Kidney (tissue), 14 donors: ENCODE data around the gene CDK6. TPM values are rescaled to one million over a fixed set of nuclear protein-coding genes. Genes with fewer than 3 reads are reported as not detected.

Experiments used
- DNase-seq, 5 donors: peaks; one replicate each; pipeline ENCODE4 v3.0.0-alpha.2; 2013 to 2020
- FAIRE-seq: peaks from 2 replicates; lab custom pipeline; 2012; peaks lifted over from hg19 to GRCh38; lab: Jason Lieb, UNC
- H3K27ac ChIP-seq, 2 donors: one replicate each; pipeline ENCODE4 v1.7.0; 2013; ENCODE audit warnings: low read depth in 2 of 2, low read length in 2 of 2, inconsistent platforms in 1 of 2
- H3K27me3 ChIP-seq: one replicate; pipeline ENCODE4 v1.7.1; 2013; ENCODE audit warnings: low read length, inconsistent platforms; ENCODE audit not compliant: control insufficient read depth, insufficient read depth
- H3K36me3 ChIP-seq, 3 donors: one replicate each; pipeline versions ENCODE4 v1.7.0 to v1.7.1; 2013; ENCODE audit warnings: low read length in 3 of 3, control low read depth in 1 of 3, inconsistent platforms in 1 of 3; ENCODE audit not compliant: insufficient read depth in 3 of 3, control insufficient read depth in 2 of 3
- H3K4me1 ChIP-seq, 3 donors: one replicate each; pipeline versions ENCODE4 v1.7.0 to v1.7.1; 2013; ENCODE audit warnings: low read length in 3 of 3, inconsistent platforms in 1 of 3, low read depth in 1 of 3; ENCODE audit not compliant: control insufficient read depth in 2 of 3, insufficient read depth in 2 of 3
- H3K4me3 ChIP-seq, 3 donors: one replicate each; pipeline versions ENCODE4 v1.7.0 to v1.8.1; 2013; ENCODE audit warnings: low read length in 3 of 3, control low read depth in 1 of 3, inconsistent platforms in 1 of 3
- H3K9ac ChIP-seq, 3 donors: one replicate each; pipeline versions ENCODE4 v1.7.0 to v1.7.1; 2013; ENCODE audit warnings: low read length in 3 of 3, control low read depth in 1 of 3, inconsistent platforms in 1 of 3
- H3K9me3 ChIP-seq, 3 donors: one replicate each; pipeline versions ENCODE4 v1.7.0 to v1.7.1; 2013; ENCODE audit warnings: low read length in 3 of 3, control low read depth in 1 of 3, inconsistent platforms in 1 of 3; ENCODE audit not compliant: control insufficient read depth in 2 of 3, insufficient read depth in 1 of 3
- CTCF ChIP-seq: IDR thresholded peaks from 3 replicates; pipeline ENCODE4 v1.5.1; 2012; ENCODE audit warnings: mild to moderate bottlenecking, moderate library complexity, borderline replicate concordance; ENCODE audit not compliant: insufficient read depth; ENCODE audit errors: extremely low read depth
- intact Hi-C: fragments of 100-400 bp; cut with DNase I; formaldehyde crosslinking; loops from one replicate; pipeline ENCODE4 v1.11.1; 2022
- polyA plus RNA-seq: library from polyadenylated mRNA; stranded (reverse); fragments of 350-450 nt; fragmentation: Illumina TruSeq; extraction: RNeasy Lipid Tissue Mini Kit (QIAGEN cat#74804); gene quantifications from one replicate; pipeline ENCODE4 v1.2.3, GENCODE V29; 2014; ENCODE audit warnings: low read depth, low replicate concordance; ENCODE audit not compliant: insufficient read depth
- total RNA-seq: library from RNA; stranded (reverse); fragmentation: NEBNext Ultra II Directional; extraction: Animal tissue kit (Norgen Biotek cat#: 25700); gene quantifications from one replicate; pipeline ENCODE4 v1.2.1, GENCODE V29; 2021
- donor health status: control.
- donor health status: control.
- donor health status: control.
- donor health status: control.
- donor health status: control.
- donor health status: DM: yes; HTN: yes; CAD: no.
- donor health status: Normal renal cell carcinoma (clear cell type).

Gene CDK6
- total and polyA plus RNA-seq, 2 donors from 2014 or later: 3.6 to 20.8 TPM

GRCh38 chr7:92691578-92691977 lies 144.8 kb downstream of the CDK6 start:
- intact Hi-C loops: no loop called here
- TF ChIP-seq CTCF: peak; percentile 40
- Histone ChIP-seq H3K9ac (no peak overlapping the region), H3K27ac (no peak overlapping the region), H3K27me3 (no peaks in the 10 kb centered on the region), H3K36me3 (no peaks in the 10 kb centered on the region), H3K9me3 (no peaks in the 10 kb centered on the region), H3K4me3 (no peak overlapping the region), H3K4me1 (peaks cover 0 to 8% (median 4%) of the 10 kb centered on the region in 3 donors)
- peak in 2 of 5 donors; percentile 75 to 84 for DNase-seq
- peak; percentile 49 for FAIRE-seq

- TF ChIP-seq CTCF: no peak
- no peaks in the 10 kb centered on the region for H3K27me3 ChIP-seq
Measured at GRCh38 chr7:92685136-92686042, 151.0 kb downstream of the CDK6 start.

GRCh38 chr7:92684274-92684673 lies 152.1 kb downstream of the CDK6 start:
- intact Hi-C loops: no loop called here
- no peak for DNase-seq
- H3K27ac ChIP-seq: no peak overlapping the region
- no peaks in the 10 kb centered on the region for H3K36me3 ChIP-seq
- FAIRE-seq: no peak
- H3K4me1 ChIP-seq: peaks cover 0 to 5% (median 4%) of the 10 kb centered on the region in 3 donors
- H3K9ac ChIP-seq: no peak overlapping the region
- no peak for TF ChIP-seq CTCF
- H3K27me3 ChIP-seq: no peaks in the 10 kb centered on the region
- H3K9me3 ChIP-seq: no peaks in the 10 kb centered on the region
- H3K4me3 ChIP-seq: no peak overlapping the region

More at GRCh38 chr7:92685136-92686042, 151.0 kb downstream of the CDK6 start:
- DNase-seq (no peak), FAIRE-seq (no peak)
- intact Hi-C loops: no loop called here
- no peaks in the 10 kb centered on the region for H3K36me3 ChIP-seq
- H3K9ac ChIP-seq: no peak overlapping the region
- H3K4me3 ChIP-seq: no peak overlapping the region
- H3K9me3 ChIP-seq: no peaks in the 10 kb centered on the region
- H3K27ac ChIP-seq: no peak overlapping the region
- H3K4me1 ChIP-seq: peaks cover 0 to 5% (median 4%) of the 10 kb centered on the region in 3 donors
